ENCODE measurements around the gene CLSTN2. TPM values are rescaled to one million over a fixed set of nuclear protein-coding genes. Genes with fewer than 3 reads are reported as not detected.

The CLSTN2 gene
- polyA plus RNA-seq, 3 donors, result not detected

GRCh38 chr3:140205598-140205997 is 270.6 kb downstream of the CLSTN2 start:
- Mint-ChIP-seq H3K27ac (no peak overlapping the region), H3K4me3 (no peak overlapping the region), H3K9me3 (peaks cover 0 to 2% (median 0%) of the 10 kb centered on the region in 7 donors), H3K4me1 (no peaks in the 10 kb centered on the region), H3K27me3 (ENCODE audit: low read depth in 3 of 3) (peaks cover 0 to 3% (median 0%) of the 10 kb centered on the region in 3 donors), H3K36me3 (no peaks in the 10 kb centered on the region)
- Histone ChIP-seq H3K27ac (ENCODE audit: low read depth in 1 of 2, low read length in 2 of 2) (no peak overlapping the region), H3K27me3 (ENCODE audit: control insufficient read depth in 2 of 2, insufficient read depth in 2 of 2, low read length in 2 of 2) (no peaks in the 10 kb centered on the region), H3K4me2 (replicated peaks; ENCODE audit: extremely low read depth, low read length, poor library complexity, severe bottlenecking) (no peak overlapping the region), H2AFZ (ENCODE audit: insufficient read depth, low read depth, low read length, poor library complexity, severe bottlenecking) (no peak overlapping the region), H3K9ac (ENCODE audit: insufficient read depth, low read length, poor library complexity, severe bottlenecking) (no peak overlapping the region), H3K79me2 (ENCODE audit: insufficient read depth, low read length) (no peaks in the 10 kb centered on the region), H3K36me3 (replicated peaks in 1 of 2; ENCODE audit: control insufficient read depth in 1 of 2, insufficient read depth in 2 of 2, low read length in 2 of 2) (no peaks in the 10 kb centered on the region), H3K4me1 (ENCODE audit: control insufficient read depth in 1 of 2, insufficient read depth in 2 of 2, low read length in 2 of 2) (no peaks in the 10 kb centered on the region), H3K4me3 (replicated peaks in 1 of 3; ENCODE audit: low read depth in 2 of 3, low read length in 3 of 3) (no peak overlapping the region), H4K20me1 (ENCODE audit: insufficient read depth, low read length) (no peaks in the 10 kb centered on the region), H3K9me3 (replicated peaks in 1 of 2; ENCODE audit: control insufficient read depth in 1 of 2, insufficient read depth in 1 of 2, low read length in 2 of 2) (no peaks in the 10 kb centered on the region)
- 62% methylated on average over 2 of the region's 4 CpGs for WGBS (ENCODE audit: insufficient coverage)
- DNase-seq, result no peak
- no peak for TF ChIP-seq CTCF (IDR thresholded peaks at IDR 0.05)
- intact Hi-C loops (cut with micrococcal nuclease), result no loop called here

GRCh38 chr3:140206196-140207040 is 271.4 kb downstream of the CLSTN2 start:
- no peak for DNase-seq
- no peaks in the 10 kb centered on the region for H3K79me2 ChIP-seq (ENCODE audit: insufficient read depth, low read length)
- WGBS (ENCODE audit: insufficient coverage), result 49% methylated on average over 2 of the region's 4 CpGs

More at GRCh38 chr3:140206196-140207040, 271.4 kb downstream of the CLSTN2 start:
- Histone ChIP-seq H3K9me3 (replicated peaks in 1 of 2; ENCODE audit: control insufficient read depth in 1 of 2, insufficient read depth in 1 of 2, low read length in 2 of 2) (no peaks in the 10 kb centered on the region), H4K20me1 (ENCODE audit: insufficient read depth, low read length) (no peaks in the 10 kb centered on the region), H3K36me3 (replicated peaks in 1 of 2; ENCODE audit: control insufficient read depth in 1 of 2, insufficient read depth in 2 of 2, low read length in 2 of 2) (no peaks in the 10 kb centered on the region), H3K27ac (ENCODE audit: low read depth in 1 of 2, low read length in 2 of 2) (no peak overlapping the region), H3K4me3 (replicated peaks in 1 of 3; ENCODE audit: low read depth in 2 of 3, low read length in 3 of 3) (no peak overlapping the region), H3K9ac (ENCODE audit: insufficient read depth, low read length, poor library complexity, severe bottlenecking) (no peak overlapping the region), H3K4me1 (ENCODE audit: control insufficient read depth in 1 of 2, insufficient read depth in 2 of 2, low read length in 2 of 2) (no peaks in the 10 kb centered on the region), H3K4me2 (replicated peaks; ENCODE audit: extremely low read depth, low read length, poor library complexity, severe bottlenecking) (no peak overlapping the region), H2AFZ (ENCODE audit: insufficient read depth, low read depth, low read length, poor library complexity, severe bottlenecking) (no peak overlapping the region), H3K27me3 (ENCODE audit: control insufficient read depth in 2 of 2, insufficient read depth in 2 of 2, low read length in 2 of 2) (no peaks in the 10 kb centered on the region)
- TF ChIP-seq CTCF (IDR thresholded peaks at IDR 0.05), result no peak
- Mint-ChIP-seq H3K9me3 (peaks cover 0 to 2% (median 0%) of the 10 kb centered on the region in 7 donors), H3K27me3 (ENCODE audit: low read depth in 3 of 3) (peaks cover 0 to 3% (median 0%) of the 10 kb centered on the region in 3 donors), H3K4me3 (no peak overlapping the region), H3K27ac (no peak overlapping the region), H3K36me3 (no peaks in the 10 kb centered on the region), H3K4me1 (no peaks in the 10 kb centered on the region)
- intact Hi-C loops (cut with micrococcal nuclease), result no loop called here
